Aorta (tissue), 5 donors: ENCODE results near the gene CCNL2. TPM values are rescaled to one million over a fixed set of nuclear protein-coding genes. Genes with fewer than 3 reads are reported as not detected.

Experiments
- ATAC-seq: fragments of 200-7000 bp; cut with Tn5 transposase; one replicate; pipeline ENCODE4 v1.9.1; 2022; ENCODE audit warnings: moderate library complexity; ENCODE audit not compliant: low FRiP score
- DNase-seq, 2 donors: peaks; one replicate each; pipeline ENCODE4 v3.0.0-alpha.2; 2020
- H3K27ac ChIP-seq, 2 donors: one replicate each; pipeline ENCODE4 v1.5.1; 2013; ENCODE audit warnings: low read length in 2 of 2, mild to moderate bottlenecking in 2 of 2, moderate library complexity in 2 of 2, control low read depth in 1 of 2, inconsistent platforms in 1 of 2, low read depth in 1 of 2
- H3K27me3 ChIP-seq, 2 donors: one replicate each; pipeline ENCODE4 v1.6.1; 2013; ENCODE audit warnings: control low read depth in 1 of 2, low read length in 1 of 2, mild to moderate bottlenecking in 1 of 2, moderate library complexity in 1 of 2; ENCODE audit not compliant: insufficient read depth in 2 of 2, control insufficient read depth in 1 of 2
- H3K36me3 ChIP-seq, 2 donors: one replicate each; pipeline ENCODE4 v1.6.1; 2013; ENCODE audit warnings: control low read depth in 1 of 2, low read length in 1 of 2, mild to moderate bottlenecking in 1 of 2; ENCODE audit not compliant: insufficient read depth in 2 of 2, control insufficient read depth in 1 of 2
- H3K4me1 ChIP-seq, 2 donors: one replicate each; pipeline ENCODE4 v1.6.1; 2013; ENCODE audit warnings: low read length in 2 of 2, control low read depth in 1 of 2, mild to moderate bottlenecking in 1 of 2, moderate library complexity in 1 of 2; ENCODE audit not compliant: insufficient read depth in 2 of 2, control insufficient read depth in 1 of 2
- H3K4me3 ChIP-seq, 2 donors: one replicate each; pipeline ENCODE4 v1.5.1; 2013; ENCODE audit warnings: low read length in 2 of 2, control low read depth in 1 of 2, mild to moderate bottlenecking in 1 of 2
- H3K9me3 ChIP-seq: one replicate; pipeline ENCODE4 v1.6.1; 2013; ENCODE audit warnings: mild to moderate bottlenecking, low read length; ENCODE audit not compliant: control insufficient read depth
- WGBS, 2 donors: extraction: QIAGEN DNeasy Blood & Tissue Kit; methylation state at CpG; one replicate each; pipeline ENCODE4 v1.1.7; 2013; 5-methylcytosine and 5-hydroxymethylcytosine counted together
- intact Hi-C, 2 donors: fragments of 100-400 bp; cut with DNase I; formaldehyde crosslinking; loops; one replicate each; pipeline versions ENCODE4 v1.14.2 to v1.15.0; 2022
- polyA plus RNA-seq, 2 donors: library from polyadenylated mRNA; stranded (reverse); fragments of 200-250 nt; gene quantifications; one replicate each; pipeline ENCODE4 v1.2.3, GENCODE V29; 2013
- total RNA-seq, 2 donors: library from RNA; stranded (reverse); fragmentation: NEBNext Ultra II Directional; extraction: Animal tissue kit (Norgen Biotek cat#: 25700); gene quantifications; one replicate each; pipeline ENCODE4 v1.2.1, GENCODE V29; 2021
- donor health status: healthy with polysubstance abuse.
- donor health status: Bipolar disorder and iron deficiency.
- donor health status: DM: no; HTN: no; CAD: no.
- donor health status: DM: no; HTN: no; CAD: no.
- donor health status: DM: yes; HTN: yes; CAD: no.

The CCNL2 gene
- total and polyA plus RNA-seq, 4 donors: 34.6 to 409 (median 200) TPM

DNA sequence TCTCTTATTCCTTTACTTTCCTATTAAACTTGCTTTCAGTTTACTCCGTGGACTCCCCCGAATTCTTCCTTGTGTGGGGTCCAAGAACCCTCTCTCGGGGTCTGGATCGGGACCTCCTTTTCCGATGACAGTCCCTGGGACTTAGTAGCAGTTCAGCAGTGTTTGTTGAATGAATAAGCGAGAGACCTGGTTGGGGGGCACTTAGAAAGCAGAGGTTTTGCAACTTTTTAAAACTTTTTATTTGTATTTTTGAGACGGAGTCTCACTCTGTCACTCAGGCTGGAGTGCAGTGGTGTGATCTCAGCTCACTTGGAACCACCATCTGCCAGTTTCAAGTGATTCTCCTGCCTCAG is 24.1 kb upstream of the CCNL2 start:
- H3K36me3 ChIP-seq: no peaks in the 10 kb centered on the region
- 91 to 92% methylated on average over 7 of the region's 7 CpGs for WGBS, 2 donors
- H3K27ac ChIP-seq: no peak overlapping the region
- H3K27me3 ChIP-seq: no peaks in the 10 kb centered on the region
- no peak for ATAC-seq
- intact Hi-C loops: no loop called here
- no peak overlapping the region for H3K4me3 ChIP-seq
- no peaks in the 10 kb centered on the region for H3K9me3 ChIP-seq
- no peak for DNase-seq
- H3K4me1 ChIP-seq: no peaks in the 10 kb centered on the region

DNA sequence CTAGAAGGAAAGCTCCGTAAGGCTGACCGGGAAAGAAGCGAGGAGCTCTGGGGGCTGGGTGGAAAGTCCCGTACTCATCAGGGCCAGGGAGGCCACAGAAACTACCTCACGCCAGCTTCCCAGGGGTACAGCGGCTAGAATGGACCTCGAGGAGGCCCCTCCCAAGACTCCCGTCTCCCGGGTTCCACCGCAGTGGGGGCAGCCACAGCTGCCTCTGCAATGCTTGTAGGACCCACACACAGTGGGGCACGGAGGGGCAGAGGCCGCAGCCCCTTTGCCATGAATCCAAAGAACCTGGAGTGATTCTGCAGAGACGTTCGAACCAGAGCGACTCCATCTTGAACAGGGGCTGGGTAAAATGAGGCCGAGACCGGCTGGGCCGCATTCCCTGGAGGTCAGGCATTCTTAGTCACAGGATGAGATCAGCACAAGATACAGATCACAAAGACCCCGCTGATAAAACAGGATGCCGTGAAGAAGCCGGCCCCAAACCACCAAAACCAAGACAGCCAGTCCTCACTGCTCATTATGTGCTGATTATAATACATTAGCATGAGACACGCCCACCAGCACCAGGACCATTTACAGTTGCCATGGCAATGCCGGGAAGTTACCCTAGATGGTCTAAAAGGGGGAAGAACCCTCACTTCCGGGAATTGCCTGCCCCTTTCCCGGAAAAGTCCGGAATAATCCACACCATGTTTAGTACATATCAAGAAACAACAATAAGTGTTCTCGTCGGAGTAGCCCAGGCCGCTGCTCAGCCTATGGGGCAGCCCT is 23.5 kb upstream of the CCNL2 start:
- no peaks in the 10 kb centered on the region for H3K4me1 ChIP-seq
- no peaks in the 10 kb centered on the region for H3K27me3 ChIP-seq
- no peaks in the 10 kb centered on the region for H3K36me3 ChIP-seq
- WGBS, 2 donors: 72% methylated on average over 29 of the region's 29 CpGs
- ATAC-seq (no peak), DNase-seq (peak in 1 of 2 donors; percentile 24)
- no peak overlapping the region for H3K4me3 ChIP-seq
- intact Hi-C loops: no loop called here
- no peak overlapping the region for H3K27ac ChIP-seq
- H3K9me3 ChIP-seq: no peaks in the 10 kb centered on the region

- no peaks in the 10 kb centered on the region for H3K4me1 ChIP-seq
- intact Hi-C loops: no loop called here
- H3K27ac ChIP-seq: no peak overlapping the region
- ATAC-seq (no peak), DNase-seq (no peak)
- no peaks in the 10 kb centered on the region for H3K27me3 ChIP-seq
- 89 to 92% methylated on average over 6 to 7 of the region's 7 CpGs for WGBS, 2 donors
- H3K4me3 ChIP-seq: no peak overlapping the region
- H3K9me3 ChIP-seq: no peaks in the 10 kb centered on the region
- H3K36me3 ChIP-seq: no peaks in the 10 kb centered on the region
Measured at GRCh38 chr1:1421907-1422464, 22.9 kb upstream of the CCNL2 start.

GRCh38 chr1:1421147-1421906 is 22.2 kb upstream of the CCNL2 start, which contains the start of gene ANKRD65:
TSS of gene ANKRD65 (minus strand) at chr1:1421276. CDS start at chr1:1421005, 271 bp downstream.
- no peak for ATAC-seq
- Histone ChIP-seq H3K27ac (no peak within 1 kb of the TSS), H3K4me1 (no peaks in the 10 kb centered on the region)

DNA sequence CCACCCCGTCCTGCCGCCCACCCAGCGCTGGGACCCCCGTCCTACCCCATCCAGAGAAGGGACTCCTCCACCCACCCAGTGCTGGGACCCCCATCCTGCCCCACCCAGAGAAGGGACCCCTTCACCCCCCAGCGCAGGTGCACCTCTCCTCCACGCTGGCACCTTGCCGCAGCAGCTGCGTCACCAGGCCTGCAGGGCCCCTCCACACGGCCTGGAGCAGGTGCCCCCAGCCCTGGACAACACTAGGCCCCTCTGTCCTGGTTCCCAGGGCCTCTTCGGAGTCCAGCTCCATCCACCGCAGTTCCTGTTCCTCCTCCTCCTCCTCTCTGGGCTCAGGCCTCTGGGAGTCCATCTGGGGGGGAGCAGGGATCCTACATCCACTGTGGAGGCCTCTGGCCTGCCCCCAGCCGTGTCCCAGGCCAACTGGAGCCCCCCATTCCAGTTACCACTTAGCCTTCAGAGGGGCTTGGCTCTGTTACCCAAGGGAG is 21.6 kb upstream of the CCNL2 start:
- Histone ChIP-seq H3K4me1 (no peaks in the 10 kb centered on the region), H3K4me3 (no peak overlapping the region), H3K36me3 (no peaks in the 10 kb centered on the region), H3K27ac (no peak overlapping the region), H3K9me3 (no peaks in the 10 kb centered on the region), H3K27me3 (no peaks in the 10 kb centered on the region)
- intact Hi-C loops: no loop called here
- DNase-seq (peak in 1 of 2 donors; percentile 40), ATAC-seq (no peak)
- WGBS, 2 donors: 78 to 91% methylated on average over 8 to 12 of the region's 12 CpGs

More at GRCh38 chr1:1421147-1421906, 22.2 kb upstream of the CCNL2 start, which contains the start of gene ANKRD65:
- intact Hi-C loops: no loop called here
- Histone ChIP-seq H3K4me3 (no peak within 1 kb of the TSS), H3K9me3 (no peaks in the 10 kb centered on the region), H3K36me3 (no peaks in the 10 kb centered on the region), H3K27me3 (no peaks in the 10 kb centered on the region)
- DNase-seq: no peak
- WGBS, 2 donors: 85 to 87% methylated on average over 18 of the region's 18 CpGs

DNA sequence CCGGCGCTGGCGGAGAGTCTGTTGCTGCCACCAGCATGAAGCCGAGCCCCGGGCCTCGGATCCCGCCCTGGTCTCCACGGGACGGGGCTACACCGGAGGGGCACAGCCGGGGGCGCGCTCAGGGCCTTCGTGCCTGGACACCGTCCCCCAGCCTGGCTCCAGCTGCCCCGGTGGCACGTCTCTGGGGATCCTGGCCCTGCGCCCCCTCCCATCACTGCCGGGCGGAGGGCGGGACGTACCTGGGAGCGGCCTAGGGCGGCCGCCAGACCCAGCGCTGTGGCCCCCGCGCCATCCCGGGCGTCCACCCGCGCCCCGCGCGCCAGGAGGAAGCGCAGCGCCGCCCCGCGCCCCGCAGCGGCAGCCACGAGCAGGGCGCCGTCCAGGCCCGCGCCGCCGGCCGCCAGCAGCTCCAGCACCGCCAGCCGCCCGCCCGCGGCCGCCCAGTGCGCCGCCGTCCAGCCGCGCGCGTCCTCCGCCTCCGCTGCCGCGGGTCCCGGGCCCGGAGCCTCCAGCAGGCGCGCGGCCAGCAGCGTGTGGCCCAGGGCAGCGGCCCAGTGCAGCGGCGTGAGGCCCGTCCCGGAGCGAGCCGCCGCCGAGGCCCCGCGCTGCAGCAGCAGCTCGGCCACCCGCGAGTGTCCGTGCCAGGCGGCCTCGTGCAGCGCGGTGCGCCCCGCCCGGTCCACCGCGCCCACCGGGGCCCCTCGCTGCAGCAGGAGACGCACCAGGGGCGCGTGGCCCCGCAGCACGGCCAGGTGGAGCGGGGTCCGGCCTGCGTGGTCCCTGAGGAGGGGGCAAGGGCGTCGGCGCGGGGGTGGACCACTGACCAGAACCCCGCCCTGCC is 20.9 kb upstream of the CCNL2 start:
- Histone ChIP-seq H3K27me3 (no peaks in the 10 kb centered on the region), H3K4me1 (no peaks in the 10 kb centered on the region), H3K27ac (no peak overlapping the region), H3K36me3 (no peaks in the 10 kb centered on the region), H3K4me3 (no peak overlapping the region), H3K9me3 (no peaks in the 10 kb centered on the region)
- DNase-seq (peak in 1 of 2 donors; percentile 45), ATAC-seq (peak; percentile 61)
- intact Hi-C loops: no loop called here
- 12 to 32% methylated on average over 23 to 112 of the region's 112 CpGs for WGBS, 2 donors

GRCh38 chr1:1419363-1419812 is 20.3 kb upstream of the CCNL2 start:
- no peak overlapping the region for H3K27ac ChIP-seq
- peak; percentile 50 for ATAC-seq
- no peaks in the 10 kb centered on the region for H3K36me3 ChIP-seq
- no peaks in the 10 kb centered on the region for H3K9me3 ChIP-seq
- WGBS, 2 donors: 90 to 92% methylated on average over 21 of the region's 21 CpGs
- H3K4me3 ChIP-seq: no peak overlapping the region
- no peaks in the 10 kb centered on the region for H3K4me1 ChIP-seq
- DNase-seq: no peak
- H3K27me3 ChIP-seq: no peaks in the 10 kb centered on the region
- intact Hi-C loops: no loop called here
